HCT116 (cell line): Measurements from ENCODE around the gene NCOA1. TPM values are rescaled to one million over a fixed set of nuclear protein-coding genes. Genes with fewer than 3 reads are reported as not detected.

ENCODE experiments used
- ATAC-seq: fragments of 200-7000 bp; cut with Tn5 transposase; 2 replicates; pipeline ENCODE4 v1.9.1; 2020; ENCODE audit warnings: mild to moderate bottlenecking, moderate library complexity
- BruUV-seq: library from RNA; stranded (reverse); fragments of 400-500 nt; replicated peaks from 2 replicates; lab custom pipeline; 2021; lab: Mats Ljungman, UMichigan
- CTCF ChIA-PET: fragments of 300-600 bp; sonication (Branson Sonifier 250); formaldehyde crosslinking; loops from one replicate; lab custom pipeline; 2021; ENCODE audit warnings: antibody characterized with exemption; lab: Charles Lee
- POLR2A ChIA-PET: fragments of 300-600, 350-600 bp; sonication (Branson Sonifier 250); formaldehyde crosslinking; loops from one replicate; lab custom pipeline; 2021; ENCODE audit warnings: antibody characterized with exemption; lab: Charles Lee
- RAD21 ChIA-PET, 2 experiments: fragments of 300-600 bp; sonication (Branson Sonifier 250); formaldehyde crosslinking; loops; one replicate each; lab custom pipeline; 2023; ENCODE audit warnings: low total read pairs in 2 of 2; ENCODE audit not compliant: uncharacterized antibody in 2 of 2, unreplicated experiment in 2 of 2, low non-redundant PET in 1 of 2; lab: Charles Lee
- DNase-seq: peaks from one replicate; pipeline ENCODE4 v3.0.0-alpha.2; 2010; ENCODE audit warnings: low read depth, low spot score
- H2AFZ ChIP-seq: fragments of 200-600 bp; shearing (Covaris generic), sonication (generic); 2 replicates; pipeline ENCODE4 v1.6.1; 2017; ENCODE audit warnings: low read depth, mixed run types, mixed read lengths, antibody characterized with exemption, low read length; ENCODE audit not compliant: poor library complexity, severe bottlenecking
- H3K27ac ChIP-seq: 2 replicates; pipeline ENCODE4 v1.5.1; 2012; ENCODE audit warnings: low read depth, low read length
- H3K27me3 ChIP-seq: fragments of 200-600 bp; sonication (generic); 2 replicates; pipeline ENCODE4 v1.6.1; 2016; ENCODE audit warnings: mixed run types, low read length, mixed read lengths; ENCODE audit not compliant: insufficient read depth
- H3K36me3 ChIP-seq, 2 experiments: fragments of 200-500 bp in 1 of 2; fragments of 200-600 bp in 1 of 2; sonication (Bioruptor generic) in 1 of 2; sonication (generic) in 1 of 2; 2 replicates each; pipeline versions ENCODE4 v1.5.1 to v1.6.1; 2014 to 2016; ENCODE audit warnings: low read length in 2 of 2, inconsistent platforms in 1 of 2, mixed read lengths in 1 of 2, mixed run types in 1 of 2; ENCODE audit not compliant: insufficient read depth in 2 of 2, control insufficient read depth in 1 of 2
- H3K4me1 ChIP-seq, 2 experiments: fragments of 200-600 bp in 1 of 2; sonication (generic) in 1 of 2; 2 replicates each; pipeline versions ENCODE4 v1.5.1 to v1.6.1; 2012 to 2017; ENCODE audit warnings: low read length in 2 of 2, inconsistent platforms in 1 of 2, mild to moderate bottlenecking in 1 of 2, mixed read lengths in 1 of 2, mixed run types in 1 of 2, moderate library complexity in 1 of 2; ENCODE audit not compliant: insufficient read depth in 2 of 2, control insufficient read depth in 1 of 2
- H3K4me2 ChIP-seq: fragments of 200-600 bp; sonication (generic); 2 replicates; pipeline ENCODE4 v1.6.1; 2017; ENCODE audit warnings: mixed run types, low read length, mixed read lengths
- H3K4me3 ChIP-seq, 2 experiments: fragments of 200-600 bp in 1 of 2; sonication (generic) in 1 of 2; replicated peaks in 1 of 2; 2 replicates each; pipeline ENCODE4 v1.5.1; 2011 to 2016; ENCODE audit warnings: low read length in 2 of 2, control low read depth in 1 of 2, low read depth in 1 of 2, mild to moderate bottlenecking in 1 of 2, mixed read lengths in 1 of 2, mixed run types in 1 of 2
- H3K79me2 ChIP-seq: fragments of 200-600 bp; sonication (generic); 2 replicates; pipeline ENCODE4 v1.6.1; 2017; ENCODE audit warnings: mild to moderate bottlenecking, mixed run types, low read length, moderate library complexity, mixed read lengths; ENCODE audit not compliant: insufficient read depth
- H3K9ac ChIP-seq: fragments of 200-600 bp; sonication (generic); 2 replicates; pipeline ENCODE4 v1.6.1; 2016; ENCODE audit warnings: low read length, mixed read lengths
- H3K9me2 ChIP-seq: fragments of 200-600 bp; sonication (generic), shearing (Covaris generic); 2 replicates; pipeline ENCODE4 v1.6.1; 2017; ENCODE audit warnings: mixed run types, mild to moderate bottlenecking, moderate library complexity; ENCODE audit not compliant: insufficient read depth
- H3K9me3 ChIP-seq, 2 experiments: fragments of 200-500 bp in 1 of 2; fragments of 200-600 bp in 1 of 2; sonication (Bioruptor generic) in 1 of 2; sonication (generic) in 1 of 2; 2 replicates each; pipeline ENCODE4 v1.6.1; 2014 to 2017; ENCODE audit warnings: low read length in 2 of 2, mixed read lengths in 2 of 2, inconsistent platforms in 1 of 2, low read depth in 1 of 2, mild to moderate bottlenecking in 1 of 2, mixed run types in 1 of 2, moderate library complexity in 1 of 2; ENCODE audit not compliant: control insufficient read depth in 1 of 2, insufficient read depth in 1 of 2
- H4K20me1 ChIP-seq: fragments of 200-600 bp; sonication (generic), shearing (Covaris generic); 2 replicates; pipeline ENCODE4 v1.6.1; 2017; ENCODE audit warnings: mixed run types, mild to moderate bottlenecking, moderate library complexity; ENCODE audit not compliant: insufficient read depth
- CTCF ChIP-seq, 3 experiments: fragments of 200-600 bp in 1 of 3; sonication (generic) in 1 of 3; IDR thresholded peaks in 2 of 3; conservative IDR thresholded peaks in 1 of 3; 2 replicates each; pipeline ENCODE4 v1.5.1; 2012 to 2017; ENCODE audit warnings: low read depth in 2 of 3, low read length in 2 of 3, antibody characterized with exemption in 1 of 3, borderline replicate concordance in 1 of 3, control low read depth in 1 of 3, mild to moderate bottlenecking in 1 of 3, mixed read lengths in 1 of 3, mixed run types in 1 of 3, moderate library complexity in 1 of 3; ENCODE audit not compliant: insufficient read depth in 1 of 3
- EGR1 ChIP-seq: IDR thresholded peaks from 2 replicates; pipeline ENCODE4 v1.6.1; 2012; ENCODE audit warnings: low read depth
- EZH2 ChIP-seq: fragments of 200-600 bp; sonication (generic); IDR thresholded peaks from 2 replicates; pipeline ENCODE4 v1.6.1; 2017; ENCODE audit warnings: antibody characterized with exemption, mixed run types
- EZH2phosphoT487 ChIP-seq: fragments of 200-600 bp; IDR thresholded peaks from 2 replicates; pipeline ENCODE4 v1.6.1; 2018; ENCODE audit warnings: antibody characterized with exemption, borderline replicate concordance
- JUND ChIP-seq: IDR thresholded peaks from 2 replicates; pipeline ENCODE4 v1.6.1; 2012
- MAX ChIP-seq: IDR thresholded peaks from 2 replicates; pipeline ENCODE4 v1.6.1; 2012
- POLR2A ChIP-seq: IDR thresholded peaks from 2 replicates; pipeline ENCODE4 v1.7.0; 2011; ENCODE audit warnings: borderline replicate concordance; ENCODE audit not compliant: insufficient read depth, insufficient read length; ENCODE audit errors: extremely low read depth
- POLR2AphosphoS5 ChIP-seq: IDR thresholded peaks from 2 replicates; pipeline ENCODE4 v1.6.1; 2011; ENCODE audit warnings: mild to moderate bottlenecking, low read depth, low read length, moderate library complexity
- SRF ChIP-seq: IDR thresholded peaks from 2 replicates; pipeline ENCODE4 v1.6.1; 2012; ENCODE audit warnings: low read depth
- TCF7L2 ChIP-seq: IDR thresholded peaks from 2 replicates; pipeline ENCODE4 v1.7.0; 2011; ENCODE audit warnings: borderline replicate concordance, inconsistent platforms; ENCODE audit not compliant: insufficient read depth, insufficient read length; ENCODE audit errors: extremely low read depth
- YY1 ChIP-seq: IDR thresholded peaks from 2 replicates; pipeline ENCODE4 v1.6.1; 2011; ENCODE audit warnings: low read length, low read depth, moderate library complexity, mild to moderate bottlenecking; ENCODE audit not compliant: insufficient replicate concordance; ENCODE audit errors: extremely low read depth
- ZFX ChIP-seq: fragments of 450-650 bp; IDR thresholded peaks from 2 replicates; pipeline ENCODE4 v1.6.1; 2017
- intact Hi-C: fragments of 100-400 bp; cut with micrococcal nuclease; formaldehyde crosslinking; loops from 2 replicates; pipeline ENCODE4 v1.10.0; 2022
- total RNA-seq: library from RNA; stranded (reverse); gene quantifications from one replicate; pipeline ENCODE4 v1.2.1, GENCODE V29; 2021; ENCODE audit not compliant: unreplicated experiment
- TF ChIP-seq, protein P1 (sequence below): IDR thresholded peaks from 2 replicates; pipeline ENCODE4 v1.6.1; 2012; ENCODE audit warnings: low read depth
- TF ChIP-seq, protein P2 (sequence below): IDR thresholded peaks from 2 replicates; pipeline ENCODE4 v1.6.1; 2012

The NCOA1 gene
- total RNA-seq, 1 experiment from 2014 or later, result 10.4 TPM

- Histone ChIP-seq H3K4me3 (no peak overlapping the region), H3K4me2 (no peak overlapping the region), H3K79me2 (no peaks in the 10 kb centered on the region), H4K20me1 (no peaks in the 10 kb centered on the region), H3K36me3 (no peaks in the 10 kb centered on the region), H3K9me2 (no peaks in the 10 kb centered on the region), H3K27ac (no peak overlapping the region), H3K4me1 (no peaks in the 10 kb centered on the region), H2AFZ (no peak overlapping the region), H3K9me3 (no peaks in the 10 kb centered on the region), H3K9ac (no peak overlapping the region), H3K27me3 (no peaks in the 10 kb centered on the region)
- CTCF ChIA-PET, result no interaction called here
- RAD21 ChIA-PET, result no interaction called here
- ATAC-seq (no peak), DNase-seq (no peak)
- BruUV-seq, result no TSS peak
- POLR2A ChIA-PET, result no interaction called here
- TF ChIP-seq JUND (no peak), EGR1 (no peak), POLR2AphosphoS5 (no peak), ZFX (no peak), EZH2 (no peak), POLR2A (no peak), YY1 (no peak), EZH2phosphoT487 (no peak), SRF (no peak), MAX (no peak), CTCF (IDR thresholded peaks at IDR 0.05 in 2 of 3, conservative IDR thresholded peaks at IDR 0.05 in 1 of 3; ENCODE audit: borderline replicate concordance in 1 of 3, insufficient read depth in 1 of 3, low read depth in 2 of 3, low read length in 2 of 3) (no peak), TCF7L2 (no peak)
- TF ChIP-seq, protein P1, sequence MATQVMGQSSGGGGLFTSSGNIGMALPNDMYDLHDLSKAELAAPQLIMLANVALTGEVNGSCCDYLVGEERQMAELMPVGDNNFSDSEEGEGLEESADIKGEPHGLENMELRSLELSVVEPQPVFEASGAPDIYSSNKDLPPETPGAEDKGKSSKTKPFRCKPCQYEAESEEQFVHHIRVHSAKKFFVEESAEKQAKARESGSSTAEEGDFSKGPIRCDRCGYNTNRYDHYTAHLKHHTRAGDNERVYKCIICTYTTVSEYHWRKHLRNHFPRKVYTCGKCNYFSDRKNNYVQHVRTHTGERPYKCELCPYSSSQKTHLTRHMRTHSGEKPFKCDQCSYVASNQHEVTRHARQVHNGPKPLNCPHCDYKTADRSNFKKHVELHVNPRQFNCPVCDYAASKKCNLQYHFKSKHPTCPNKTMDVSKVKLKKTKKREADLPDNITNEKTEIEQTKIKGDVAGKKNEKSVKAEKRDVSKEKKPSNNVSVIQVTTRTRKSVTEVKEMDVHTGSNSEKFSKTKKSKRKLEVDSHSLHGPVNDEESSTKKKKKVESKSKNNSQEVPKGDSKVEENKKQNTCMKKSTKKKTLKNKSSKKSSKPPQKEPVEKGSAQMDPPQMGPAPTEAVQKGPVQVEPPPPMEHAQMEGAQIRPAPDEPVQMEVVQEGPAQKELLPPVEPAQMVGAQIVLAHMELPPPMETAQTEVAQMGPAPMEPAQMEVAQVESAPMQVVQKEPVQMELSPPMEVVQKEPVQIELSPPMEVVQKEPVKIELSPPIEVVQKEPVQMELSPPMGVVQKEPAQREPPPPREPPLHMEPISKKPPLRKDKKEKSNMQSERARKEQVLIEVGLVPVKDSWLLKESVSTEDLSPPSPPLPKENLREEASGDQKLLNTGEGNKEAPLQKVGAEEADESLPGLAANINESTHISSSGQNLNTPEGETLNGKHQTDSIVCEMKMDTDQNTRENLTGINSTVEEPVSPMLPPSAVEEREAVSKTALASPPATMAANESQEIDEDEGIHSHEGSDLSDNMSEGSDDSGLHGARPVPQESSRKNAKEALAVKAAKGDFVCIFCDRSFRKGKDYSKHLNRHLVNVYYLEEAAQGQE, result no peak
- TF ChIP-seq, protein P2, sequence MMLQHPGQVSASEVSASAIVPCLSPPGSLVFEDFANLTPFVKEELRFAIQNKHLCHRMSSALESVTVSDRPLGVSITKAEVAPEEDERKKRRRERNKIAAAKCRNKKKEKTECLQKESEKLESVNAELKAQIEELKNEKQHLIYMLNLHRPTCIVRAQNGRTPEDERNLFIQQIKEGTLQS, result no peak
- intact Hi-C loops, result no loop called here
Observed at GRCh38 chr2:24725956-24726355, 234.9 kb downstream of the NCOA1 start.
